ENCODE data around the gene EIF3J.

- TF ChIP-seq CTCF (conservative IDR thresholded peaks at IDR 0.05) (no peak), ZFX (IDR thresholded peaks at IDR 0.05) (no peak)
Observed at GRCh38 chr15:44569316-44569715, 32.4 kb downstream of the EIF3J start.

All from C4-2B (cell line).